Measurements from ENCODE around the gene CABP5.

The CABP5 gene

GRCh38 chr19:48000846-48001245, 43.0 kb downstream of the CABP5 start:
- no peaks in the 10 kb centered on the region for H4K20me1 ChIP-seq (ENCODE audit: insufficient read depth, low read length)
- H3K4me1 ChIP-seq (ENCODE audit: insufficient read depth, low read length, severe bottlenecking): no peaks in the 10 kb centered on the region
- H3K79me2 ChIP-seq (ENCODE audit: insufficient read depth, low read length): no peaks in the 10 kb centered on the region
- no peaks in the 10 kb centered on the region for H3K9me2 ChIP-seq (ENCODE audit: low read depth, low read length)
- H3K36me3 ChIP-seq (ENCODE audit: insufficient read depth, low read length): no peaks in the 10 kb centered on the region
- no peak overlapping the region for H3K4me2 ChIP-seq (ENCODE audit: low read length)
- H3K27ac ChIP-seq (ENCODE audit: low read depth, low read length, poor library complexity, severe bottlenecking): no peak overlapping the region
- no peaks in the 10 kb centered on the region for H3K27me3 ChIP-seq (ENCODE audit: insufficient read depth, low read length)
- no peaks in the 10 kb centered on the region for H3K9me3 ChIP-seq (ENCODE audit: low read length)
- H2AFZ ChIP-seq (ENCODE audit: low read length): no peak overlapping the region
- no peak overlapping the region for H3K9ac ChIP-seq (ENCODE audit: low read length)
- H3K4me3 ChIP-seq (ENCODE audit: low read depth, low read length, poor library complexity, severe bottlenecking): no peak overlapping the region
- TF ChIP-seq EZH2 (IDR thresholded peaks at IDR 0.05; ENCODE audit: borderline replicate concordance, low read length) (no peak), CTCF (IDR thresholded peaks at IDR 0.05; ENCODE audit: low read length) (no peak)
- H3F3A ChIP-seq (ENCODE audit: insufficient read depth, low read length): no peaks in the 10 kb centered on the region

GRCh38 chr19:47998800-47999199, 45.1 kb downstream of the CABP5 start:
- Histone ChIP-seq H3K79me2 (ENCODE audit: insufficient read depth, low read length) (no peaks in the 10 kb centered on the region), H3K4me2 (ENCODE audit: low read length) (no peak overlapping the region), H4K20me1 (ENCODE audit: insufficient read depth, low read length) (no peaks in the 10 kb centered on the region), H3K4me1 (ENCODE audit: insufficient read depth, low read length, severe bottlenecking) (no peaks in the 10 kb centered on the region), H3K9me2 (ENCODE audit: low read depth, low read length) (no peaks in the 10 kb centered on the region), H2AFZ (ENCODE audit: low read length) (no peak overlapping the region), H3F3A (ENCODE audit: insufficient read depth, low read length) (no peaks in the 10 kb centered on the region), H3K9ac (ENCODE audit: low read length) (no peak overlapping the region), H3K27me3 (ENCODE audit: insufficient read depth, low read length) (no peaks in the 10 kb centered on the region), H3K4me3 (ENCODE audit: low read depth, low read length, poor library complexity, severe bottlenecking) (no peak overlapping the region), H3K27ac (ENCODE audit: low read depth, low read length, poor library complexity, severe bottlenecking) (no peak overlapping the region), H3K9me3 (ENCODE audit: low read length) (no peaks in the 10 kb centered on the region), H3K36me3 (ENCODE audit: insufficient read depth, low read length) (no peaks in the 10 kb centered on the region)
- no peak for TF ChIP-seq CTCF (IDR thresholded peaks at IDR 0.05; ENCODE audit: low read length)
- no peak for TF ChIP-seq EZH2 (IDR thresholded peaks at IDR 0.05; ENCODE audit: borderline replicate concordance, low read length)

GRCh38 chr19:47996230-47996727, 47.6 kb downstream of the CABP5 start:
- H3K36me3 ChIP-seq (ENCODE audit: insufficient read depth, low read length): no peaks in the 10 kb centered on the region
- H4K20me1 ChIP-seq (ENCODE audit: insufficient read depth, low read length): no peaks in the 10 kb centered on the region
- H3K27me3 ChIP-seq (ENCODE audit: insufficient read depth, low read length): no peaks in the 10 kb centered on the region
- no peaks in the 10 kb centered on the region for H3F3A ChIP-seq (ENCODE audit: insufficient read depth, low read length)
- H3K4me3 ChIP-seq (ENCODE audit: low read depth, low read length, poor library complexity, severe bottlenecking): no peak overlapping the region
- H2AFZ ChIP-seq (ENCODE audit: low read length): no peak overlapping the region
- no peaks in the 10 kb centered on the region for H3K4me1 ChIP-seq (ENCODE audit: insufficient read depth, low read length, severe bottlenecking)
- H3K27ac ChIP-seq (ENCODE audit: low read depth, low read length, poor library complexity, severe bottlenecking): no peak overlapping the region
- H3K9me3 ChIP-seq (ENCODE audit: low read length): no peaks in the 10 kb centered on the region
- no peak for TF ChIP-seq EZH2 (IDR thresholded peaks at IDR 0.05; ENCODE audit: borderline replicate concordance, low read length)
- no peak for TF ChIP-seq CTCF (IDR thresholded peaks at IDR 0.05; ENCODE audit: low read length)
- no peaks in the 10 kb centered on the region for H3K79me2 ChIP-seq (ENCODE audit: insufficient read depth, low read length)
- no peaks in the 10 kb centered on the region for H3K9me2 ChIP-seq (ENCODE audit: low read depth, low read length)
- H3K4me2 ChIP-seq (ENCODE audit: low read length): no peak overlapping the region
- no peak overlapping the region for H3K9ac ChIP-seq (ENCODE audit: low read length)
